DOHH2 (cell line): ENCODE results near the gene GPC5.

Source experiments
- H3F3A ChIP-seq: fragments of 200-600 bp; sonication (generic), shearing (Covaris generic); 2 replicates; pipeline ENCODE4 v1.6.0; 2016; ENCODE audit warnings: antibody characterized with exemption, mild to moderate bottlenecking; ENCODE audit not compliant: control insufficient read depth, insufficient read depth
- H3K27ac ChIP-seq: fragments of 200-600 bp; sonication (generic); 2 replicates; pipeline ENCODE4 v1.5.1; 2014; ENCODE audit warnings: low read depth, mild to moderate bottlenecking, low read length, moderate library complexity
- H3K27me3 ChIP-seq: fragments of 200-600 bp; sonication (generic); 2 replicates; pipeline ENCODE4 v1.6.1; 2014; ENCODE audit warnings: mild to moderate bottlenecking, low read length, mixed read lengths; ENCODE audit not compliant: control insufficient read depth
- H3K36me3 ChIP-seq: fragments of 200-600 bp; sonication (generic); 2 replicates; pipeline ENCODE4 v1.6.1; 2014; ENCODE audit warnings: mild to moderate bottlenecking, low read length, moderate library complexity, mixed read lengths; ENCODE audit not compliant: control insufficient read depth
- H3K4me1 ChIP-seq: fragments of 200-600 bp; sonication (generic); 2 replicates; pipeline ENCODE4 v1.6.1; 2014; ENCODE audit warnings: mild to moderate bottlenecking, low read length, mixed read lengths; ENCODE audit not compliant: control insufficient read depth
- H3K4me2 ChIP-seq: fragments of 200-600 bp; sonication (generic); 2 replicates; pipeline ENCODE4 v1.6.0; 2014; ENCODE audit warnings: mild to moderate bottlenecking, low read length, moderate library complexity
- H3K4me3 ChIP-seq: fragments of 200-600 bp; sonication (generic); 2 replicates; pipeline ENCODE4 v1.5.1; 2014; ENCODE audit warnings: mild to moderate bottlenecking, low read length, mixed read lengths
- H3K79me2 ChIP-seq: fragments of 200-600 bp; sonication (generic); 2 replicates; pipeline ENCODE4 v1.6.1; 2014; ENCODE audit warnings: mild to moderate bottlenecking, low read length, mixed read lengths; ENCODE audit not compliant: control insufficient read depth
- H3K9me2 ChIP-seq: fragments of 200-600 bp; sonication (generic); replicated peaks from 2 replicates; pipeline ENCODE4 v1.6.1; 2014; ENCODE audit warnings: mild to moderate bottlenecking, low read length, mixed read lengths; ENCODE audit not compliant: control insufficient read depth
- H3K9me3 ChIP-seq: fragments of 200-600 bp; sonication (generic); 2 replicates; pipeline ENCODE4 v1.6.1; 2014; ENCODE audit warnings: antibody characterized with exemption, low read length, mixed read lengths; ENCODE audit not compliant: control insufficient read depth, insufficient read depth
- H4K20me1 ChIP-seq: fragments of 200-600 bp; sonication (generic); 2 replicates; pipeline ENCODE4 v1.6.0; 2014; ENCODE audit warnings: low read depth, mild to moderate bottlenecking, antibody characterized with exemption, low read length, moderate library complexity; ENCODE audit not compliant: control insufficient read depth, insufficient read depth
- CTCF ChIP-seq: fragments of 200-600 bp; sonication (generic); IDR thresholded peaks from one replicate; pipeline ENCODE4 v1.5.1; 2014; ENCODE audit warnings: antibody characterized with exemption, mild to moderate bottlenecking, low read depth, low read length; ENCODE audit not compliant: poor library complexity, severe bottlenecking
- EZH2phosphoT487 ChIP-seq: fragments of 200-600 bp; sonication (generic); IDR thresholded peaks from 2 replicates; pipeline ENCODE4 v1.6.1; 2017; ENCODE audit warnings: borderline replicate concordance, mild to moderate bottlenecking, antibody characterized with exemption, low read length, moderate library complexity, mixed read lengths

The GPC5 gene

DNA sequence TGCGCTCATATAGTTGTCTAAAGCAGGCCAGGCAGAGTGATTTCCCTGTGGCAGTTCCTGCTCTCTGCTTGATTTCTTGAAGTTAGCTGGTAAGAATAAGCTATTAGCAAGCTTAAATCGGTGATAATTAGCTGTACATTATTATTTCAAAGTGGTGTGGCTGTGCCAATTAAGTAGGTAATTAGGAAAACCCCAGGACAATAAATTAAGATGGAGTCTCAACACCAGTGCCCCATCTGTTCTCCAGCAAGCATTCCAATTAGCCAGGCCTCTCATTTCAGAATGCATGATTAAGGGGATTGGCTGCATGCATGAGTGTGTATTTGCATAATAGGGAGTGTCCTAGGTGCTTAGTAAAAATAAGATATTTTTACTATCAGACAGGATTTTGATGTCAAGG, 342.3 kb downstream of the GPC5 start:
- Histone ChIP-seq H3K27ac (no peak overlapping the region), H3K36me3 (no peaks in the 10 kb centered on the region), H3K4me1 (no peaks in the 10 kb centered on the region), H4K20me1 (no peaks in the 10 kb centered on the region), H3K9me3 (no peaks in the 10 kb centered on the region), H3K79me2 (no peaks in the 10 kb centered on the region), H3F3A (no peaks in the 10 kb centered on the region), H3K4me2 (no peak overlapping the region), H3K4me3 (no peak overlapping the region), H3K27me3 (no peaks in the 10 kb centered on the region), H3K9me2 (no peaks in the 10 kb centered on the region)
- TF ChIP-seq CTCF (no peak), EZH2phosphoT487 (no peak)

DNA sequence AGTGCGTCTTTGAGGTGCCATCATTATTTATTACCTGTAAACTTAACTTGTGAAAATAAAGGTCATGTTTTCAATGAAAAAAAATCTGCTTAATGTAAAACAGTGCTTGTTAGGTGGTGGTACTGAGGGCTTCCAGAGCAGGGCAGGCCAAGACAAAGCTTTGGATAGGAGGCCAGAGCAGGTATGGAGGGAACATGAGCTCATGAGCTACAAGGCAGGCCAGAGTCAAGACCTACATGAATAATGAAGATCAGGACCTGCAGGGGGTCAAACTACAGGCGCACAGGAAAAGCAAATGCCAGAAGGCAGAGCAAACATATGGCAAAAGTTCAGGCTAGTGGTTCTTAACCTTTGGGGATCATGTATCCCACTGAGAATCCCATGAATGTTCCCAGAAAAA, 343.5 kb downstream of the GPC5 start:
- H3K9me2 ChIP-seq, result no peaks in the 10 kb centered on the region
- no peak overlapping the region for H3K27ac ChIP-seq
- no peak overlapping the region for H3K4me3 ChIP-seq
- no peaks in the 10 kb centered on the region for H4K20me1 ChIP-seq
- no peaks in the 10 kb centered on the region for H3K4me1 ChIP-seq
- no peaks in the 10 kb centered on the region for H3K79me2 ChIP-seq
- H3F3A ChIP-seq, result no peaks in the 10 kb centered on the region
- TF ChIP-seq CTCF (no peak), EZH2phosphoT487 (no peak)
- H3K36me3 ChIP-seq, result no peaks in the 10 kb centered on the region
- no peak overlapping the region for H3K4me2 ChIP-seq
- H3K9me3 ChIP-seq, result no peaks in the 10 kb centered on the region
- no peaks in the 10 kb centered on the region for H3K27me3 ChIP-seq

DNA sequence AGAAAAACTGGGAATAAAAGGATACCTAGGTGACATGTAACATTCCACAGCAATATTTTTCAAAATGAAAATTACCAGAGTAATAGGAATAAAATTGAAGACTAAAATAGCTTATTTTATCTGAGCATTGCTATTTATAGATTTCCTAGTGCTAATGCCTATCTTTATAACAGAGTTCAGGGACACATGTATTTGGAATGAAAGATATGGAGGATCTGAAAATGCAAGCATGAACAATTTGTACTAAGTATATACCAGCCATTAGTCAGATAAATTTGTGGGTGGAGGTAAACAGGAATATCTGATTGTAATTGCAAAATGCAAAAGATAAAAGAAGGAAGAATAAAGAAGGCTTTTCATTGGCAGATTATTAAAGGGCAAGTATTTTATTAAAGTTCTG, 345.9 kb downstream of the GPC5 start:
- H3K79me2 ChIP-seq, result no peaks in the 10 kb centered on the region
- H3K27me3 ChIP-seq, result no peaks in the 10 kb centered on the region

More for the DNA sequence above, 345.9 kb downstream of the GPC5 start:
- Histone ChIP-seq H3K4me3 (no peak overlapping the region), H3F3A (no peaks in the 10 kb centered on the region), H3K4me1 (no peaks in the 10 kb centered on the region), H3K9me2 (no peaks in the 10 kb centered on the region), H3K36me3 (no peaks in the 10 kb centered on the region), H3K9me3 (no peaks in the 10 kb centered on the region), H3K27ac (no peak overlapping the region), H3K4me2 (no peak overlapping the region), H4K20me1 (no peaks in the 10 kb centered on the region)
- TF ChIP-seq CTCF, result no peak
- no peak for TF ChIP-seq EZH2phosphoT487
